GM21515 (cell line): ENCODE measurements around the gene HLA-E.
A peak's percentile ranks its signal among the peaks of the same experiment; 100 is the strongest.
"Not testable (repeated sequence)": the region's sequence is repeated elsewhere in the genome, so short reads cannot be mapped to it uniquely, and the experiment has no call there.

ENCODE experiments used
- ATAC-seq: cut with Tn5 transposase; IDR thresholded peaks from one replicate; pipeline ENCODE4 v1.9.1; 2021; ENCODE audit not compliant: unreplicated experiment

Gene HLA-E

DNA sequence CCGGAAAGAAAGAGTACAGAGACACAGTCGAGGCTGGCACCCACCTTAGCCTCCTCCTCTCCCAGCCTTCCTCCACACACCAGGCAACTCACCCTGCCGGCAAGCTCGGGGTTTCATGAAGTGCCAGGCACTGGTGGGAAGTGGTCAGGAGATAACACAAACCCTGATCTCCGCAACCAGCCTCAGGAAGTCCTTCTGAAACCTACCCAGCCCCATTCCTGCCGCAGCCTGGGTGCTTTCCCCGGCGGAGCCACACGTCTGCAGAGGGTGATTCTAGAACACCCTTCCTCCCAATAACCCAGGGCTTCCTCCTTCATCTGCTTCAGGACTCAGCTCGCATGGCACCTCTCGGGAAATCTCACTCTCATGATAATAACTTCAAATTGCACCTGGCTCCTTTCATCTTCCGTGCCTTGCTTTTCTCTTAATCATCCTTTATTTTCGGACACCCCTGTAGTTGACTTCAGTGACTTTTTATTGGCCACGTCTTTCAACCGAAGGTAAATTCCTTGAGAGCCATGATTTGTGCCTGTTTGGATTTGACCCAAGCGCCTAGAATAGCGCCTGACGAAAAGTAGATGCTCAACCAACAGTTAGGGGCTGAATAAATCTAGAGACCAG is 8.7 kb upstream of the HLA-E start:
- ATAC-seq, result no peak

DNA sequence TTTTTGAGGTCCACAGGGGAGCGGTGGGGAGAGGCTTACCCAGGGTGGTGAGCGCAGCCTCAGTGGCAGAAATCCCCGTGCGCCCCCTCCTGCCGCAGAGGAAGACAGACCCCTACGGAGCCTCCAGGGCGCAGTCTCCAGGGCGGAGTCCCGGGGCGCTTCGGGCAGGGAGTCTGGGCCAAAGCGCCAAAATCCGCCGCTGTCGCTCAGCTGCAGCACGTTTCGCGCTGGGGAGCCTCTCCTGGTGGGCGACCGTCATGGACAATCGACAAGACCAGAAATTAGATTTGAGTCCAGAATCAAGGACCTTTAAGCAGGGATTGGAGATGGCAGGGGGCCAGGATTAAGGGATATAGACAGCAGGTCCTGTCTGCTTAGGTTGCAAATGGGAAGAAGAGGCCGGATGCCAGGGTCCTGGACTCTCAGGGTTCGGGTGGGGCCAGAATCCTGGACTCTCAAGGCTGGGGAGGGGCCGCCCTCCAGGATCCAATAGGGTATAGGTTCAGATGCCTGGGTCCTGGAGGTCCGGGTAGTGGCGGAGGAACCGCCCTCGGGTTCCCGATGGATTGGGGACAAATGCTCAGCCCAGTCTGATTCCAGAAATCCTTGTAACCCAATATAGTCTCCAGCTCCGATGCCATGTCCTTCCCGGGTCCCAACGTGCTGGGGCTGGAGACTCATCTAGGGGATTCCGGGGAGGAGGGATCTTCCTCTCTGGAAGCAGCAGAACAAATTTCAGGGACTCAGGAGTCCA is 7.9 kb upstream of the HLA-E start:
- no peak for ATAC-seq

GRCh38 chr6:30481965-30482644 is 7.2 kb upstream of the HLA-E start:
- peak; percentile 81 for ATAC-seq

GRCh38 chr6:30483677-30484279 is 5.5 kb upstream of the HLA-E start:
- ATAC-seq, result no peak

DNA sequence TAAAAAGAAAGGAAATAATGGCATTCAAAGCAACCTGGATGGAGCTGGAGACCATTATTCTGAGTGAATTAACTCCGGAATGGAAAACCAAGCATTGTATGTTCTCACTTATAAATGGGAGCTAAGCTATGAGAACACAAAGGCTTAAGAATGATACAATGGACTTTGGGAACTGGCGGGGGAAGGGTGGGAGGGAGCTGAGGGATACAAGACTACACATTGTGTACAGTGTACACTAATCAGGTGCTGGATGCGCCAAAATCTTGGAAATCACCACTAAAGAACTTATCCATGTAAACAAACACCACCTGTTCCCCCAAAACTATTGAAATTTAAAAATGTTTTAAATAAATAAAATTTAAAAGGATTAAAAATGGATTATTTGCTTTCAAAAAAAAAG is 4.1 kb upstream of the HLA-E start:
- ATAC-seq, result no peak

DNA sequence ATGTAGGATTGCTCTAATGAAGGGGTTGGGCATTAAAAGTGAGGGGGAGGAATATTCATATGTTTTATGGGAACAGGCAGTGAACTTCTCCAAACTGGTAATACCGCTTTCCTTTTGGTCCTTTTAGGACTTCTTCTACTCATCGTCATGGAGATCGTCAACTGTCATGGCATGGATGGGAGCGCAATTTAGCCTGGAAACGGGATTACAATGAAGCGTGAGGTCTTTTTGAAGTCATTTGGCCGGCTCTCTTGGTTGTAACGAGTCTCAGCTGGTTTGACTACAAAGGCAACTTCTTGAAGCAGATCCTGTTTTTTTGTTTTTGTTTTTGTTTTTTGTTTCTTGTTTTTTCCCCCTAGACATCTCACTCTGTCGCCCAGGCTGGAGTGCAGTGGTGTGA is 1.4 kb upstream of the HLA-E start:
- ATAC-seq, result no peak

GRCh38 chr6:30488697-30489080 is 620 bp upstream of the HLA-E start:
- ATAC-seq, result not testable (repeated sequence)

- ATAC-seq, result no peak
Measured at GRCh38 chr6:30490026-30490876, 942 bp downstream of the HLA-E start.

GRCh38 chr6:30491291-30491953 is 2.1 kb downstream of the HLA-E start:
- ATAC-seq, result not testable (repeated sequence)

- ATAC-seq, result no peak
Measured at GRCh38 chr6:30491991-30492952, 3.0 kb downstream of the HLA-E start.

DNA sequence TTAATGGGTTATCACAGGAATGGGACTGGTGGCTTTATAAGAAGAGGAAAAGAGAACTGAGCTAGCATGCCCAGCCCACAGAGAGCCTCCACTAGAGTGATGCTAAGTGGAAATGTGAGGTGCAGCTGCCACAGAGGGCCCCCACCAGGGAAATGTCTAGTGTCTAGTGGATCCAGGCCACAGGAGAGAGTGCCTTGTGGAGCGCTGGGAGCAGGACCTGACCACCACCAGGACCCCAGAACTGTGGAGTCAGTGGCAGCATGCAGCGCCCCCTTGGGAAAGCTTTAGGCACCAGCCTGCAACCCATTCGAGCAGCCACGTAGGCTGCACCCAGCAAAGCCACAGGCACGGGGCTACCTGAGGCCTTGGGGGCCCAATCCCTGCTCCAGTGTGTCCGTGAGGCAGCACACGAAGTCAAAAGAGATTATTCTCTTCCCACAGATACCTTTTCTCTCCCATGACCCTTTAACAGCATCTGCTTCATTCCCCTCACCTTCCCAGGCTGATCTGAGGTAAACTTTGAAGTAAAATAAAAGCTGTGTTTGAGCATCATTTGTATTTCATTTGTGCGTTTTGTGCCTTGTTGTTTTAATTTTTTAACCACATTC is 4.4 kb downstream of the HLA-E start:
- ATAC-seq, result no peak

GRCh38 chr6:30494291-30494861 is 5.1 kb downstream of the HLA-E start:
- no peak for ATAC-seq

DNA sequence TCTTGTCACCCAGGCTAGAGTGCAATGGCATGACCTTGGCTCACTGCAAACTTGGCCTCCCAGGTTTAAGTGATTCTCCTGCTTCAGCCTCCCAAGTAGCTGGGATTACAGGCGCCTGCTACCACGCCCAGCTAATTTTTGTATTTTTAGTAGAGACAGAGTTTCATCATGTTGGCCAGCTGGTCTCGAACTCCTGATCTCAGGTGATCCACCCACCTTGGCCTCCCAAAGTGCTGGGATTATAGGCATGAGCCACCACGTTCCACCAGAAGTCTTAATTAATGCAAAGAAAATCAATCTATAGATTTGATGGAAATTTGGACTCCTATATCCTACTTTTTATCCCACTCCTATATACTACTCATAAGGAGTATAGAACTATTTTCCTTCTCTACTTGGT is 5.8 kb downstream of the HLA-E start:
- not testable (repeated sequence) for ATAC-seq

- no peak for ATAC-seq
Measured at GRCh38 chr6:30495993-30496392, 6.7 kb downstream of the HLA-E start.

DNA sequence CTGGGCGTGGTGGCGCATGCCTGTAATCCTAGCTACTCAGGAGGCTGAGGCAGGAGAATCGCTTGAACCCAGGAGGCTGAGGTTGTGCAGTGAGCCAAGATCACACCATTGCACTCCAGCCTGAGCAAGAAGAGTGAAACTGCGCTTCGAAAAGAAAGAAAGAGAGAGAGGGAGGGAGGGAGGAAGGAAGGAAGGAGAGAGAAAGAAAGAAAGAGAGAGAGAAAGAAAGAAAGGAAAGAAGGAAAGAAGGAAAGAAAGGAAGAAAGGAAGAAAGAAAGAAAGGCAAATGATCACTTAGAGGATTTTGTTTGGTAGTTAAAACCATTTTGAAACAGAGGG is 7.9 kb downstream of the HLA-E start:
- ATAC-seq, result not testable (repeated sequence)

GRCh38 chr6:30497714-30498113 is 8.4 kb downstream of the HLA-E start:
- ATAC-seq, result no peak

GRCh38 chr6:30498705-30499104 is 9.4 kb downstream of the HLA-E start:
- not testable (repeated sequence) for ATAC-seq
